ENCODE results near the gene ZDHHC9.

Gene ZDHHC9

GRCh38 chrX:129823115-129823514, 20.6 kb downstream of the ZDHHC9 start:
- no peak for DNase-seq (ENCODE audit: low read depth)

- no peak for DNase-seq (ENCODE audit: low read depth)
Measured at GRCh38 chrX:129818123-129818522, 25.6 kb downstream of the ZDHHC9 start.

GRCh38 chrX:129813662-129814368, 29.9 kb downstream of the ZDHHC9 start:
- DNase-seq (ENCODE audit: low read depth), result no peak

- DNase-seq (ENCODE audit: low read depth), result no peak
Measured at GRCh38 chrX:129808829-129809796, 34.6 kb downstream of the ZDHHC9 start.

GRCh38 chrX:129808158-129808828, 35.4 kb downstream of the ZDHHC9 start:
- no peak for DNase-seq (ENCODE audit: low read depth)

GRCh38 chrX:129804806-129805205, 38.9 kb downstream of the ZDHHC9 start:
- DNase-seq (ENCODE audit: low read depth), result no peak

GRCh38 chrX:129802863-129803262, 40.8 kb downstream of the ZDHHC9 start:
- DNase-seq (ENCODE audit: low read depth), result no peak

GRCh38 chrX:129800186-129800585, 43.5 kb downstream of the ZDHHC9 start:
- no peak for DNase-seq (ENCODE audit: low read depth)

- no peak for DNase-seq (ENCODE audit: low read depth)
Measured at GRCh38 chrX:129798888-129799287, 44.8 kb downstream of the ZDHHC9 start.

GRCh38 chrX:129798456-129798855, 45.2 kb downstream of the ZDHHC9 start:
- no peak for DNase-seq (ENCODE audit: low read depth)

GRCh38 chrX:129797251-129797906, 46.3 kb downstream of the ZDHHC9 start:
- no peak for DNase-seq (ENCODE audit: low read depth)

- no peak for DNase-seq (ENCODE audit: low read depth)
Measured at GRCh38 chrX:129795584-129795983, 48.1 kb downstream of the ZDHHC9 start.

GRCh38 chrX:129793604-129794191, 50.0 kb downstream of the ZDHHC9 start:
- DNase-seq (ENCODE audit: low read depth), result no peak

GRCh38 chrX:129792586-129793291, 50.9 kb downstream of the ZDHHC9 start:
- no peak for DNase-seq (ENCODE audit: low read depth)

GRCh38 chrX:129791961-129792570, 51.6 kb downstream of the ZDHHC9 start:
- no peak for DNase-seq (ENCODE audit: low read depth)

GRCh38 chrX:129791336-129791735, 52.4 kb downstream of the ZDHHC9 start:
- no peak for DNase-seq (ENCODE audit: low read depth)

- no peak for DNase-seq (ENCODE audit: low read depth)
Measured at GRCh38 chrX:129790808-129791207, 52.9 kb downstream of the ZDHHC9 start.

GRCh38 chrX:129790146-129790545, 53.5 kb downstream of the ZDHHC9 start:
- DNase-seq (ENCODE audit: low read depth), result no peak

GRCh38 chrX:129788527-129788926, 55.2 kb downstream of the ZDHHC9 start:
- DNase-seq (ENCODE audit: low read depth), result no peak

GRCh38 chrX:129787336-129788055, 56.2 kb downstream of the ZDHHC9 start:
- no peak for DNase-seq (ENCODE audit: low read depth)

All from stimulated activated CD8-positive, alpha-beta memory T cell treated with anti-CD3 and anti-CD28 coated beads, Interleukin-12 subunit alpha, Interleukin-12 subunit beta, amount 100 ng/mL, for 4 hours (primary cell).